Common myeloid progenitor, CD34-positive (primary cell): ENCODE measurements around the gene DNASE2B.

Experiments
- CTCF ChIA-PET: fragments of 350-600 bp; sonication (Branson Sonifier 250); formaldehyde crosslinking; loops from one replicate; lab custom pipeline; 2021; ENCODE audit warnings: antibody characterized with exemption; lab: Charles Lee
- POLR2A ChIA-PET: fragments of 350-600 bp; sonication (Branson Sonifier 250); formaldehyde crosslinking; loops from one replicate; lab custom pipeline; 2021; ENCODE audit warnings: antibody characterized with exemption; lab: Charles Lee
- DNase-seq, 3 donors: peaks; one replicate each; pipeline versions ENCODE4 v3.0.0 to v3.0.0-alpha.2; 2013
- H3K27ac ChIP-seq, 2 experiments: 1 replicate in 1 of 2; 2 replicates in 1 of 2; pipeline ENCODE4 v1.7.0; 2013; ENCODE audit warnings: inconsistent platforms in 2 of 2, low read length in 2 of 2, mild to moderate bottlenecking in 2 of 2, low read depth in 1 of 2, moderate library complexity in 1 of 2; ENCODE audit not compliant: severe bottlenecking in 2 of 2, insufficient read depth in 1 of 2, poor library complexity in 1 of 2
- H3K27me3 ChIP-seq, 5 experiments: replicated peaks in 2 of 5; 1 replicate in 3 of 5; 2 replicates in 2 of 5; pipeline versions ENCODE4 v1.6.1 to v1.7.0; 2013; ENCODE audit warnings: low read length in 4 of 5, mild to moderate bottlenecking in 2 of 5, moderate library complexity in 2 of 5, inconsistent platforms in 1 of 5; ENCODE audit not compliant: insufficient read depth in 5 of 5, control insufficient read depth in 4 of 5
- H3K36me3 ChIP-seq, 4 experiments: 1 replicate in 2 of 4; 2 replicates in 2 of 4; pipeline versions ENCODE4 v1.6.1 to v1.7.0; 2013; ENCODE audit warnings: low read length in 3 of 4, control low read depth in 1 of 4, mild to moderate bottlenecking in 1 of 4; ENCODE audit not compliant: control insufficient read depth in 4 of 4, insufficient read depth in 4 of 4
- H3K4me1 ChIP-seq, 4 experiments: 1 replicate in 3 of 4; 2 replicates in 1 of 4; pipeline versions ENCODE4 v1.6.1 to v1.7.1; 2013; ENCODE audit warnings: low read length in 3 of 4, mild to moderate bottlenecking in 3 of 4, control low read depth in 1 of 4, inconsistent platforms in 1 of 4, moderate library complexity in 1 of 4; ENCODE audit not compliant: control insufficient read depth in 4 of 4, insufficient read depth in 4 of 4; ENCODE audit errors: control extremely low read depth in 1 of 4
- H3K4me3 ChIP-seq, 7 experiments: 1 replicate in 4 of 7; 2 replicates in 3 of 7; pipeline versions ENCODE4 v1.5.1 to v1.7.0; 2013; ENCODE audit warnings: mild to moderate bottlenecking in 7 of 7, low read length in 6 of 7, moderate library complexity in 6 of 7, inconsistent platforms in 2 of 7, low read depth in 2 of 7, control low read depth in 1 of 7; ENCODE audit not compliant: insufficient read depth in 4 of 7, control insufficient read depth in 1 of 7; ENCODE audit errors: extremely low read depth in 1 of 7
- H3K9me3 ChIP-seq, 5 experiments: 1 replicate in 4 of 5; 2 replicates in 1 of 5; pipeline versions ENCODE4 v1.6.1 to v1.7.1; 2013; ENCODE audit warnings: low read length in 4 of 5, mild to moderate bottlenecking in 2 of 5, inconsistent platforms in 1 of 5, low read depth in 1 of 5, moderate library complexity in 1 of 5; ENCODE audit not compliant: control insufficient read depth in 4 of 5, insufficient read depth in 2 of 5; ENCODE audit errors: control extremely low read depth in 1 of 5
- WGBS: methylation state at CpG from one replicate; pipeline ENCODE4 v1.1.5; 2013; ENCODE audit not compliant: insufficient coverage; 5-methylcytosine and 5-hydroxymethylcytosine counted together

DNASE2B gene

DNA sequence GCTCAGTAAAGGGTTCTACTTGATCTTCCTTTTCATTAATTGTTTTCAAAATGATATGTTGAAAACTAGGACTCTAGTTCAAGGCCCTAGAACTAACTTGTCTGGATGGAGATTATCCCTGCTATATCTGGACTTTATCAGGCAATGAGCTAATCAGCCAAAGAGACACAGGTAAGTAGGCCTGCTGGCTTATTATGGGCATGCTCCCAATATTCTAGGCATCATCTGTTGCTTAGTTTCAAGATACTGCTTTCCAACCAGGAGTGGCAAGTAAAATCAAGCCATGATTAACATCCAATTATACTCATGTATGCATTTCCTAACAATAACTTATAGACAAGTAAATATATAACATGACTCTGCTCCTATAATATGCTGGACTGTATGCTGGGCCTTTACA is 4.2 kb downstream of the DNASE2B start:
- Histone ChIP-seq H3K4me3 (no peak overlapping the region), H3K27ac (no peak overlapping the region), H3K9me3 (no peaks in the 10 kb centered on the region), H3K4me1 (no peaks in the 10 kb centered on the region), H3K27me3 (no peaks in the 10 kb centered on the region), H3K36me3 (no peaks in the 10 kb centered on the region)
- no peak for DNase-seq
- ChIA-PET CTCF (no interaction called here), POLR2A (no interaction called here)

DNA sequence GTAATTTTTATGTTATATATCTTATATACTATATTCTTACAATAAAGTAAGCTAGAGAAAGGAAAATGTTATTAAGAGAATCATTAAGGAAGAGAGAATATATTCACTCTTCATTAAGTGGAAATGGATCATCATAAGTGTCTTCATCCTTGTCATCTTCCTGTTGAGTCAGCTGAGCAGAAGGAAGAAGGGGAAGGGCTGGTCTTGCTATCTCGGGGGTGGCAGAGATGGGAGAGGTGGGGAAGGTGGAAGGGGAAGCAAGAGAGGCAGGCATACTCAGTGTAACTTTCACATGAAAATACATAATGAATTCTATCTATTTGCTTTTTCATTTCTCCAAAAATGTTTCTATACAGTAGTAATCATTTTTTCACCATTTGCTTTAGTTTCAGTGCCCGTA is 5.1 kb downstream of the DNASE2B start:
- no peak overlapping the region for H3K27ac ChIP-seq
- H3K27me3 ChIP-seq: no peaks in the 10 kb centered on the region
- POLR2A ChIA-PET: no interaction called here
- DNase-seq: no peak
- 100% methylated on average over 1 of the region's 2 CpGs for WGBS
- CTCF ChIA-PET: no interaction called here
- no peak overlapping the region for H3K4me3 ChIP-seq
- no peaks in the 10 kb centered on the region for H3K9me3 ChIP-seq
- H3K36me3 ChIP-seq: no peaks in the 10 kb centered on the region
- H3K4me1 ChIP-seq: no peaks in the 10 kb centered on the region

DNA sequence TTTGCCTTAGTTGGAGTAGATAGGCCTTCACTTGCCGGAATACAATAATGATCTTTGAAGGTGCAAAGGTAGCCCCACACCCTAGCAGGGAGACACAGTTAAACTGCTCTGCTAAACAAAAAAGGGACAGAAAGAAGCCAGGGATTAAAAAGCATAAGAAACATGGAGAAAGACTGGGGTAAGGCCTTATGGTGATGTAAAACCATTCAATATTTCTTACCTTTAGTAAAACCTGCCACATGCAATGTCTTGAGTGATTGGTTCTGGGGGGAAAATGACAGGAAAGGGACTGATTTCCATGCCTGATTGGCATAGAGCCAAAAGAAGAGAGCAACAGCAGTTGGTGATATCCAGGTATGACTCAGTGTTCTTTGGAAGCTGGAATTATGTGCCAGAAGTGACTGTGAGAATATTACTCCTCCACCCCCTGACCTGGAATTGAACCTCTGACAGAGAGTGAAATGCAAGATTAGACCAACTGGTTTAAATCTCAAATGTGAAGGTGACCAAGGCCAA is 8.1 kb downstream of the DNASE2B start:
- Histone ChIP-seq H3K4me3 (no peak overlapping the region), H3K27me3 (no peaks in the 10 kb centered on the region), H3K4me1 (no peaks in the 10 kb centered on the region), H3K27ac (no peak overlapping the region), H3K36me3 (no peaks in the 10 kb centered on the region), H3K9me3 (no peaks in the 10 kb centered on the region)
- ChIA-PET CTCF (no interaction called here), POLR2A (no interaction called here)
- no peak for DNase-seq
- no CpG with 5 or more reads among the region's 1 CpG for WGBS

- no CpG with 5 or more reads among the region's 1 CpG for WGBS
- no peaks in the 10 kb centered on the region for H3K4me1 ChIP-seq
- no peaks in the 10 kb centered on the region for H3K27me3 ChIP-seq
- DNase-seq: no peak
- ChIA-PET POLR2A (no interaction called here), CTCF (no interaction called here)
- no peaks in the 10 kb centered on the region for H3K9me3 ChIP-seq
- no peak overlapping the region for H3K4me3 ChIP-seq
- H3K27ac ChIP-seq: no peak overlapping the region
- H3K36me3 ChIP-seq: no peaks in the 10 kb centered on the region
These were observed 9.2 kb downstream of the DNASE2B start for GRCh38 chr1:84407524-84407923.

DNA sequence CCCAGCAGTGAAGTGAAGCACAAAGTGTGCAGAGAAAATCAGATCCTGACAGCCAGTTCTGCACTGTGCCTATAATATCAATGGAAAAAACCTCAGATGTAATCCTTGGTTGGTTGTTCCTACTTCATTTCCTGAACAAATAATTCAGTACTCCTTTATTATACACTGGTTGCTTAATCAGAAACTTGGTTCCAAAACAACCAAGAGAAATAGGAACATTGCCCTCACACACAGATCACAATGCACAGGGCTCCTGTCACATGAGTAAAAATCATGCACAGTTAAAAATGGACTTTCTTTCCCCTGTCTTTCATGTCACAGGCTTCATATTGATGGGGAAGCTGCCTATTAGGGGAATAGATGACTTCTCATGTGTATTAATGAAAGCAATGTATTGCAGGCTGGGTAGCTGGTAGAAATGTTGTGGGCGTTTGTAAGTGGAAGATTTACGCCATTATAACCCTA is 9.7 kb downstream of the DNASE2B start:
- ChIA-PET CTCF (no interaction called here), POLR2A (no interaction called here)
- Histone ChIP-seq H3K27me3 (no peaks in the 10 kb centered on the region), H3K4me1 (no peaks in the 10 kb centered on the region), H3K4me3 (no peak overlapping the region), H3K36me3 (no peaks in the 10 kb centered on the region), H3K9me3 (no peaks in the 10 kb centered on the region), H3K27ac (no peak overlapping the region)
- no CpG with 5 or more reads among the region's 2 CpGs for WGBS
- DNase-seq: no peak

GRCh38 chr1:84409888-84410287 is 11.6 kb downstream of the DNASE2B start:
- DNase-seq: no peak
- Histone ChIP-seq H3K27me3 (no peaks in the 10 kb centered on the region), H3K36me3 (no peaks in the 10 kb centered on the region), H3K4me1 (no peaks in the 10 kb centered on the region), H3K4me3 (no peak overlapping the region), H3K9me3 (no peaks in the 10 kb centered on the region), H3K27ac (no peak overlapping the region)
- no CpG with 5 or more reads among the region's 2 CpGs for WGBS
- ChIA-PET POLR2A (no interaction called here), CTCF (no interaction called here)

DNA sequence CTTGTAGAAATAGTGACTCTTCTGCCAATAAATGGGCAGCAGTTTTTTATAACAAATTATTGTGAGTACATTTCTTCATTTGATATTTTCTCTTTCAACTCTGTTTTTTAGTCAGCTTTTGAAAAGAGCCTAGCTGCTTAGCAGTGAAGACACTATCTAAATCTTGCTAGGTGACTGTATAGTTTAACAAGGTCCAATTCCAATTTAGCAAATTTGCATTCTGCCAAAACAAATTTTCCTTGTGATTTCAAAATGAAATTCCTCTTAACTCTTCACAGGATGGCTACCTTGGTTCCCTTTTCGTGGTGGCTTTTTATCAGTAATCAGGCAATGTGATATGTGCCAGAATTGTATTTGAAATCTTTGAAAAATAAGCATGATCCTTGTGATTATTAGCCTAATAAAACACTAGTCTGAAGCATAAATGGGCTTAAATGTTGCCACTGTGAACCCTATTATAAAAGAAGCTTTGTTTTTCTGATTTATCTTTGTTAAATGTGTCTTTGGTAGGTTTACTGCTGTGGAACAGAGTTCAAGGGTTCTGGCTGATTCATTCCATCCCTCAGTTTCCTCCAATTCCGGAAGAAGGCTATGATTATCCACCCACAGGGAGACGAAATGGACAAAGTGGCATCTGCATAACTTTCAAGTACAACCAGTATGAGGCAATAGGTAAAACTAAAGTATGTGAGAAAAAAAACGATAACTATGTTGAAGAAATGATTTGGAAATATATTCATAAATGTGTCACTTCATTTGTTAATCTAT is 12.2 kb downstream of the DNASE2B start:
- no CpG with 5 or more reads among the region's 4 CpGs for WGBS
- CTCF ChIA-PET: no interaction called here
- no peak overlapping the region for H3K4me3 ChIP-seq
- no peak for DNase-seq
- no peaks in the 10 kb centered on the region for H3K36me3 ChIP-seq
- POLR2A ChIA-PET: no interaction called here
- H3K27ac ChIP-seq: no peak overlapping the region
- no peaks in the 10 kb centered on the region for H3K4me1 ChIP-seq
- no peaks in the 10 kb centered on the region for H3K9me3 ChIP-seq
- no peaks in the 10 kb centered on the region for H3K27me3 ChIP-seq
